ENCODE measurements around the gene AXIN1.
A peak's percentile ranks its signal among the peaks of the same experiment; 100 is the strongest.
"Not testable (repeated sequence)": the region's sequence is repeated elsewhere in the genome, so short reads cannot be mapped to it uniquely, and the experiment has no call there.

The AXIN1 gene

DNA sequence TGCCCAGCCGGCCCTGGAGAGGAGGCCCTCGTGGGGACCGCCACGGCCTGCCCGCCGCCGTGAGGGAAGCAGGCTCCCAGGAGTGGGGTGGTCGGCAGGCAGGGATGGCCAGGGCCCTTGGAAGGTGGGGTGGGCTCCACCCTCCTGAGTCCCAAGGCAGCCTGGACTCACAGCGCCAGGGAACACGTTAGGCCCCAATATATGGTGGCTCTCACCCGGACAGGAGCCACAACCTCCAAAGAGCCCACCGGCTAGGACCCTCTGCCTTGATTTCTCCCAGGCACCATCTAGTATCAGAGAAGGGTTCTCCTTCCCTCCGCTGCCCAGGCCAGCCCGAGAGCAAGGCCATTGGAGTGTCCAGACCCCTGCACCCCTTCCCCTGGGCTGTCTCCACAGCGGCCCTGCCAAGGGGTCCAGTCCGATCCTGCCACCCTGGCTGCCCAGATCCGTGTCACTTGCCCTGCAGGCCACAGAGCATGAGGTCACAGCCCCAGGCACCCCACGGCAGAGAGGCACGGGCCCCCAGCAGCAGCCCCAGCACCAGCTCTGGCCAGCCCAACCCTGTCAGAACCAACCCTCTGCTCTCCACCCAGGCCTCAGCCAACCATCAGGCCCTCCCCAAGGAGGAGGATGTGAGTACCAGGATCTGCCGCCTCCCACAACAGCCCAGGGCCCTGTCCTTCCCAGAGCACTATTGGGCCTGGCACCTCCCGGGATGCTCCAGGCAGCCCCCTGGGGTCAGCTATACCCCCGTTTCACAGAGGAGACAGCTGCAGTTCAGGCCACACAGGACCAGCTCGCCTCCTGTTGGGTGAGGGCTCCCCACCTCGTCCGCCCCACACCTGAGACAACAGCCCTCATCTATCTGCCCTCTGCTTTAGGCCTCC lies 1.1 kb upstream of the AXIN1 start:
- no peak for TF ChIP-seq CTCF (conservative IDR thresholded peaks at IDR 0.05; ENCODE audit: low read length)
- peak overlapping the region; percentile 40 for H3K4me3 ChIP-seq (ENCODE audit: low read length)
- DNase-seq (ENCODE audit: low read depth): no peak

DNA sequence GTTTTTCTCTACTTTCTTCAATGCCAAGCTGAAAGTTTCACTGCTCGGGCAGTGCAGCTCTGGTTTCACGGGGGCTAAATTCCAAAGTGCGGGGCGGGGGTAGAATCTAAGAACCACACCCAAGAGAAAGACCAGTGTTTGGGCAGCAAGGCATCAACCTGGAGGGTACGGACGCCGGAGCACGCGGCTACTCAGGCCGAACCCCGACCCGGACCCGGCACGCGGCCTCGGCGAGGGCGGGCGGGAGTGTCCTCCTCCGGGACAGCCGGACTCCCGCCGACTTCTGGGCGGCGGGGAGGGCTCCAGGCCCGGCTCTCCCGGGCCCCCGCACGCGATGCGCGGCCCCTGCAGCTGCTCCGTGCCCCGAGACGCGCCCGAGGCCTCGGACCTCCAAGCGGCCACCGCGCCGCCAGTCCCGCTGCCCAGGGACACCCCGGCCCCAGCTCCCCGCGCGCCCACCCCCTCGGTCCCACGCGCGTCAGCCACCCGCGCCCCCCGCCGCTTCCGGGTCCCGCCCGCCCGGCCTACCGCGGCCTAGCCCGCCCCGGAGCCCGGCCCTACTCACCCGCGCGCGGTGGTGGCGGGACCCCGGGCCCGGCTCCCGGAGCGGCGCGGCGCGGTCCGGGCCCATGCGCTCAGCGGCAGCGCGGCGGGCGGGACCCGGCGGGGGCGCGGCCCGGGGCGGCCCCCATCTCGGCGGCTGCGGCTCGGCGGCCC lies 561 bp downstream of the AXIN1 start:
- peak overlapping the region; percentile 69 for H3K4me3 ChIP-seq (ENCODE audit: low read length)
- TF ChIP-seq CTCF (conservative IDR thresholded peaks at IDR 0.05; ENCODE audit: low read length): no peak
- no peak for DNase-seq (ENCODE audit: low read depth)

DNA sequence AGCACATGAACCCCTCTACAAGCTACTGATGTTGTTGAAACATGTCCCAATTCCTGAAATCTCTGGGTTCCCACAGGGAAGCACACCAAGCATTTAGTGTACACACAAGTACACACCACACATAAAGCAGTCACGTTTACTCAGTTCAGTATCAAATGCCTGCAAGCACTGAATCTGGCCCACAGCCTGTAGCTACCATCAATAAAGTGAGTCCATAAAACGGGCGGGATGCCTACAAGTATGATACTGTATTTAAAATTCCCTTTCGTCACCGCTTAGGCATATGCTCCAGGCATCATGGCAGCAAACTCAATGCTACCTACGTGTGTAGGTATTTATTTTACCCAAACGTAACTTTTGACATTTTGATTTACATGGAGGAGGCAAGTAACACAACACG lies 2.3 kb downstream of the AXIN1 start:
- DNase-seq (ENCODE audit: low read depth): no peak
- H3K4me3 ChIP-seq (ENCODE audit: low read length): no peak overlapping the region
- no peak for TF ChIP-seq CTCF (conservative IDR thresholded peaks at IDR 0.05; ENCODE audit: low read length)

- no peak for DNase-seq (ENCODE audit: low read depth)
- H3K4me3 ChIP-seq (ENCODE audit: low read length): no peak overlapping the region
- TF ChIP-seq CTCF (conservative IDR thresholded peaks at IDR 0.05; ENCODE audit: low read length): no peak
Observed at GRCh38 chr16:349211-349610, 3.3 kb downstream of the AXIN1 start.

DNA sequence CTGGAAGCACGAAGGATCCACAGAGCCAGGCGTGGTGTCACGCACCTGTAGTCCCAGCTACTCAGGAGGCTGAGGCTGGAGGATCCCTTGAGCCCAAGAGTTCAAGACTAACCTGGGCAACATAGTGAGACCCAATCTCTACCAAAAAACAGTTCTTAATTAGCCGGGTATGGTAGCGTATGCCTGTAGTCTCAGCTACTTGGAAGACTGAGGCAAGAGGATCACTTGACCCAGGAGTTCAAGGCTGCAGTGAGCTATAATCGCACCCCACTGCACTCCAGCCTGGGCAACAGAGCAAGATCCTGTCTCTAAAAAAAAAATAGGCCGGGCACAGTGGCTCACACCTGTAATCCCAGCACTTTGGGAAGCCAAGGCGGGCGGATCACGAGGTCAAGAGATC lies 4.0 kb downstream of the AXIN1 start:
- not testable (repeated sequence) for H3K4me3 ChIP-seq (ENCODE audit: low read length); DNase-seq (ENCODE audit: low read depth)

DNA sequence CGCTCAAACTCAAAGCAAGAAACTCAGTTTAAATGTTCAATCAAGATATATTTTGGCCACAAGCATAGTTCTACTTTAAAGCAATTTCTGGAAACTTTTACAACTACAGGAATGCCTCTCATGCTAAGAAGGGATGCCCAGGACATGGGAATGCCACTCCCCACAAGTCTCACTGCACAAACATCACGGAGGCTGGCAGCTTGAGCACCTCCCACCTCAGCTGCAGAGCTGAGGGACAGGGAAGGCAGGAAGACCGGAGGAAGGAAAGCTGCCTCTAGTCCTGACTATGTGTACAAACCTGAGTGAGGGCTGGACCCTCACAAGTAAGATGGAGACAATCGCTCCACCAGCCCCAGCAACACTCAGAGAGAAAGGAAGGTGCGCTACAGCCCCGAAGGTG lies 5.3 kb downstream of the AXIN1 start:
- no peak overlapping the region for H3K4me3 ChIP-seq (ENCODE audit: low read length)

DNA sequence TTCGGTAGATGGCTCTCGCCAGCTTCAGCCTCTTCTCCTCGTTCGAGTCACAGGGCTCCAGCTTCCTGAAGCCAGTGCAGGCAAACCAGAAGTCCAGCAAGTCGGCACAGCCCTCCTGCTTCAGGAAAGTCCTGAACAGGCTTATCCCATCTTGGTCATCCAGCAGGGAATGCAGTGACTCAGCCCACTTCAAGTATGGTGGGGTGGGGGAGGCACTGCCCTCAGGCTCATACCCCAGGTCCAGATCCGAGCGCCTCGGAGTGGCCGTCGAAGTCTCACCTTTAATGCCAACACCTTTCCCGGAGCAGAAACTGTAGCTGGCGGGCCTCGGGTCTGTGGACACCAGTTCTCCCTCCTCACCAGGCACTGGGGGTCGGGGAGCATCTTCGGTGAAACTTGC lies 5.9 kb downstream of the AXIN1 start:
- no peak for TF ChIP-seq CTCF (conservative IDR thresholded peaks at IDR 0.05; ENCODE audit: low read length)
- DNase-seq (ENCODE audit: low read depth): no peak
- no peak overlapping the region for H3K4me3 ChIP-seq (ENCODE audit: low read length)

More for the DNA sequence above, 5.3 kb downstream of the AXIN1 start:
- DNase-seq (ENCODE audit: low read depth): no peak
- no peak for TF ChIP-seq CTCF (conservative IDR thresholded peaks at IDR 0.05; ENCODE audit: low read length)
